HEK293T (cell line): ENCODE results near the gene MACROD2.
A peak's percentile ranks its signal among the peaks of the same experiment; 100 is the strongest.

Experiments used
- CTCF ChIA-PET: fragments of 350-600 bp; formaldehyde crosslinking; extraction: SDS; loops from one replicate; lab custom pipeline; 2021; ENCODE audit warnings: antibody characterized with exemption, inconsistent platforms; lab: Yijun Ruan, JAX
- POLR2A ChIA-PET: fragments of 350-600 bp; formaldehyde crosslinking; extraction: SDS; loops from one replicate; lab custom pipeline; 2020; ENCODE audit warnings: antibody characterized with exemption, inconsistent platforms; lab: Yijun Ruan, JAX
- DNase-seq: peaks from one replicate; pipeline ENCODE4 v3.0.0; 2012; ENCODE audit warnings: mixed read lengths; ENCODE audit errors: extremely low spot score
- ARNT ChIP-seq: fragments of 450-650 bp; IDR thresholded peaks from 2 replicates; pipeline ENCODE4 v1.6.1; 2017; ENCODE audit warnings: mild to moderate bottlenecking
- BHLHE40 ChIP-seq: fragments of 450-650 bp; IDR thresholded peaks from 2 replicates; pipeline ENCODE4 v1.6.1; 2016; ENCODE audit warnings: mild to moderate bottlenecking, moderate library complexity, borderline replicate concordance
- CTBP1 ChIP-seq: fragments of 450-650 bp; IDR thresholded peaks from 2 replicates; pipeline ENCODE4 v1.6.1; 2016; ENCODE audit warnings: borderline replicate concordance
- ELF4 ChIP-seq: fragments of 450-650 bp; IDR thresholded peaks from 2 replicates; pipeline ENCODE4 v1.6.1; 2017; ENCODE audit warnings: antibody characterized with exemption
- FOXA1 ChIP-seq: fragments of 450-650 bp; IDR thresholded peaks from 2 replicates; pipeline ENCODE4 v1.6.1; 2016; ENCODE audit warnings: mild to moderate bottlenecking
- FOXK2 ChIP-seq: fragments of 450-650 bp; IDR thresholded peaks from 2 replicates; pipeline ENCODE4 v1.6.1; 2016; ENCODE audit warnings: mild to moderate bottlenecking
- FOXM1 ChIP-seq: fragments of 450-650 bp; IDR thresholded peaks from 2 replicates; pipeline ENCODE4 v1.6.1; 2017; ENCODE audit warnings: mild to moderate bottlenecking, borderline replicate concordance
- HDGF ChIP-seq: fragments of 450-650 bp; IDR thresholded peaks from 2 replicates; pipeline ENCODE4 v1.6.1; 2017; ENCODE audit warnings: antibody characterized with exemption, borderline replicate concordance
- L3MBTL2 ChIP-seq: fragments of 450-650 bp; conservative IDR thresholded peaks from 2 replicates; pipeline ENCODE4 v1.6.1; 2016; ENCODE audit warnings: mild to moderate bottlenecking
- LEF1 ChIP-seq: fragments of 450-650 bp; IDR thresholded peaks from 2 replicates; pipeline ENCODE4 v1.6.1; 2017; ENCODE audit warnings: mild to moderate bottlenecking, borderline replicate concordance
- NFRKB ChIP-seq: fragments of 450-650 bp; IDR thresholded peaks from 2 replicates; pipeline ENCODE4 v1.6.1; 2016; ENCODE audit warnings: mild to moderate bottlenecking, moderate library complexity
- SP1 ChIP-seq: fragments of 450-650 bp; IDR thresholded peaks from 2 replicates; pipeline ENCODE4 v1.6.1; 2017
- SUZ12 ChIP-seq: fragments of 450-650 bp; IDR thresholded peaks from 2 replicates; pipeline ENCODE4 v1.6.1; 2016; ENCODE audit warnings: mild to moderate bottlenecking
- TARDBP ChIP-seq: fragments of 450-650 bp; IDR thresholded peaks from 2 replicates; pipeline ENCODE4 v1.6.1; 2016
- ZNF384 ChIP-seq: fragments of 450-650 bp; IDR thresholded peaks from 2 replicates; pipeline ENCODE4 v1.6.1; 2016
- TF ChIP-seq, protein P1 (sequence below): fragments of 450-650 bp; IDR thresholded peaks from 2 replicates; pipeline ENCODE4 v1.6.1; 2016

MACROD2 gene

DNA sequence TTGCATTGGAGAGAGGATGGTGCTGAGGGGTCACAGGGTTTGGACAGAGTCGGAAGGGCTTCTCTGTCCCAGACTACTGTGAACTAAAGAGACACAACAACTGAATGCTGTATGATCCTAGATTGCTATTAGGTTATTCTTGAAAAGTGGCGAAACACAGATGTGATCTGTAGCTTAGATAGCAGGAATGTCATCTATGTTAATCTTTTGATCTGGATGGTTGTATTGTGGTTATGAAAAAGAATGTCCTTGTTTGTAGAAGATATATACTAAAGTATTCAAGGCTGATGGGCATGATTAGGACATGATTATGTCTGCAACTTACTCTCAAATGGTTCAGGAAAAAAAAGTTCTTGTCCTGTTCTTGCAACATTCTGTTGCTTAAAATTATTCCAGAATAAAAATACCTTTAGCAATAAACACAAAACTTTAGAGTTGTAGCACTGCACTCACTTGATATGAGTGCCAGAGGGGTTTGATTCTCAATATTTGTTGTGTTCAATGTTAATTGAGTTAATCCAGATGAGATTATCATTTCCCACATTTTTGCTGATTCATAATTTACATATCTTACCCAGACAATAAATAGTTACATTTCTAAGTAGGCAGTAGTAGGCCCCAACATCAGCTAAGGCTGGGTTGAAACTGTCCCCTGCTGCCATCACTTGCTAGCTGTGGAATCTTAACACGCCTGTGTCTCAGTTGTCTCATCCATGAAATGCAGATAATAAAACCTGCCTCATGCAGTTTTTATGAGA lies 1932.8 kb downstream of the MACROD2 start:
- ChIA-PET POLR2A (no interaction called here), CTCF (interaction anchor here (0.6 kb wide), 1 partner anchor 9 kb away, joined by 4 read pairs; no protein-coding TSS in a partner anchor)
- TF ChIP-seq SUZ12, result no peak
- no peak for TF ChIP-seq HDGF
- TF ChIP-seq CTBP1, result no peak
- no peak for TF ChIP-seq FOXK2
- no peak for TF ChIP-seq ELF4
- TF ChIP-seq SP1, result no peak
- no peak for TF ChIP-seq L3MBTL2
- TF ChIP-seq, protein P1, sequence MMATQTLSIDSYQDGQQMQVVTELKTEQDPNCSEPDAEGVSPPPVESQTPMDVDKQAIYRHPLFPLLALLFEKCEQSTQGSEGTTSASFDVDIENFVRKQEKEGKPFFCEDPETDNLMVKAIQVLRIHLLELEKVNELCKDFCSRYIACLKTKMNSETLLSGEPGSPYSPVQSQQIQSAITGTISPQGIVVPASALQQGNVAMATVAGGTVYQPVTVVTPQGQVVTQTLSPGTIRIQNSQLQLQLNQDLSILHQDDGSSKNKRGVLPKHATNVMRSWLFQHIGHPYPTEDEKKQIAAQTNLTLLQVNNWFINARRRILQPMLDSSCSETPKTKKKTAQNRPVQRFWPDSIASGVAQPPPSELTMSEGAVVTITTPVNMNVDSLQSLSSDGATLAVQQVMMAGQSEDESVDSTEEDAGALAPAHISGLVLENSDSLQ, result no peak
- no peak for TF ChIP-seq ARNT
- no peak for TF ChIP-seq BHLHE40
- no peak for TF ChIP-seq TARDBP
- no peak for TF ChIP-seq FOXM1
- TF ChIP-seq FOXA1, result no peak
- TF ChIP-seq LEF1, result no peak
- no peak for TF ChIP-seq ZNF384
- no peak for TF ChIP-seq NFRKB
- no peak for DNase-seq

DNA sequence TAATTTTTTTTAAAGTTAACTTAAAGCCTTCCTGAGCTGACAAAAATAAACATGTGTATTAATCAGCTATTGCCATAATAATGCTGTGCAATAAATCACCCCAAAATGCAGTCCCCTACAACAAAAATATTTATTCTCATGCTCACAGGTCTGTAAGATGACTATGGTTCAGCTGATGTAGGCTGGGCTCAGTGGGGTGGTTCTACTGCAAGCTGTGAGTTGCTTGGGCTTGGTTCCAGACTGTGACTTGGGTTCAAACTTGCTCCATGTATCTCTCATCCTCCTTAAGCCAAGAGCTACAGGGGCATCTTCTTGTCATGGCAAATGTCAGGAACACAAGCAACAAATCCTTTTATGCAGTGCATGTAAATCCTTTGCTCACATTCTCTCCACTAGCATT lies 1933.6 kb downstream of the MACROD2 start:
- POLR2A ChIA-PET, result no interaction called here
- no peak for DNase-seq
- CTCF ChIA-PET, result interaction anchor here (0.6 to 1.3 kb wide), 2 partner anchors 10 to 1591 kb away, joined by 3 to 4 read pairs; partner anchors contain the start of gene FLRT3
- TF ChIP-seq FOXK2 (no peak), NFRKB (no peak), CTBP1 (no peak), TARDBP (no peak)
- TF ChIP-seq, protein P1, result no peak

DNA sequence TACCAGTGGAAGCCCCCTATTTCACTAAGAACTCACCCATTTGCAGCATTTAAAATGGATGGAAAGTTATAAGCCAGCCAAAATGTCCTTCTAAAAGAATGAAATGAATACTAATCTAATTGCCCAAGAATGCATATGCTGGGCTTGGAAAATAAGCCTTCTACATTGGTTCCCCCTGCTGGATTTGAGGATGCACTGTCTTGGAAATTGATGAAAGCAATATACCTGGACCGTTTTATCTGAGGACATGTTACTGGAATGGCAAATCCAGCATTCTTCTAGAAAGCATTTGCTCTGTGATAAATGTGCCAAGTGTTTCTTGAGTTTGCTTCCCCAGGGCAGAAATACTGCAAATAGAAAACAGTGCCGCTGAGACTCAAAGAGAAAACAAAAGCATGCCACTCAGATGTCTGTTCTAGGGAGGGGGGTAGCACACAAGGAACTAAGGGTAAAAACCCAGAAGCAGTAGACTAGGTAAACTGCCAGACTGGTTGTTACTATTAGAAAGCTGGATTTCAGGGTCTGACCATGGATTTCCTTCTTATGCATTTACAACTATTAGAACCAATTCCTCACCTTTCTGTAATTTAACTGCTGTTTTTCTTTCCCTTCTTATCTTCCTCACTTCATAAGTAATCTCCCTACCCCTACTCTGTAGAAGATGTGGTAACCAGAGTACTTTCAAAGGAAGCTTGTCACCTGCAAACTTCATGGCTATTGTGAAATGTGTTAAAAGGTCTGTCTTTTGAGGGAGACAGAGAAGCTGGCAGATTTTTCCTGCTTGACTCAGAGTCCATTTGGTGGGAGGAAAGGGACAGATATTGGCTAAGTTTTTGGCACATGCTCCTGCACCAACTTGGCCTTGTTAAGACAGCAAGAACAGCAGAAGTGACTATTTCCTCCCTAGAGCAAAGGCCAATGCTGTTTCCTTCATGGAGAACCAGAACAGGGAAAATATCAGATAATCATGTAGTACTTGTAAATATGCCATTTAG lies 1935.3 kb downstream of the MACROD2 start:
- peak; percentile 18 for DNase-seq
- ChIA-PET CTCF (interaction anchor here (0.6 to 1.3 kb wide), 2 partner anchors 243 to 1593 kb away, joined by 3 read pairs; partner anchors contain the start of gene FLRT3), POLR2A (no interaction called here)
- TF ChIP-seq SP1 (no peak), NFRKB (no peak), TARDBP (no peak), FOXM1 (no peak), SUZ12 (no peak), ARNT (no peak), HDGF (no peak), BHLHE40 (no peak), LEF1 (no peak)

DNA sequence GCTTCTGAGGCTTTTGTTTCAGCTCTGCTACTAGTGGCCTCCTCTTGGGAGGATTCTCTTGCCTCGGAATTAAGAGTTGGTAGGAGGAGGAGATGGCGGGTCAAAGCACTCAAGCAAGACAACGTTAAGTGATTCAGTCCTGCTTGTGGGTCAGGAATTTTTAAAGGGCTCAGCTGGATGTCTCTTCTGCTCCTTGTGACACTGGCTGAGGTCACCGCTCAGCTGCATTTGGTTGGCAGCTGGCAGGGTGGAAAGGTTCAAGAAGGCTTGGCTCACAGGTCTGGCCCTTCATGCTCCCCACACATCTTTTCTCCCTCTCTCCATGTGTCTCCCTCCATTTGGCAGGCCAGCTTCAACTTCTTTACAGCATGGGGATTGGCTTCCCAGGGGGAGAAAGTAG lies 1936.6 kb downstream of the MACROD2 start:
- ChIA-PET CTCF (no interaction called here), POLR2A (no interaction called here)
- TF ChIP-seq BHLHE40, result no peak
- no peak for DNase-seq

DNA sequence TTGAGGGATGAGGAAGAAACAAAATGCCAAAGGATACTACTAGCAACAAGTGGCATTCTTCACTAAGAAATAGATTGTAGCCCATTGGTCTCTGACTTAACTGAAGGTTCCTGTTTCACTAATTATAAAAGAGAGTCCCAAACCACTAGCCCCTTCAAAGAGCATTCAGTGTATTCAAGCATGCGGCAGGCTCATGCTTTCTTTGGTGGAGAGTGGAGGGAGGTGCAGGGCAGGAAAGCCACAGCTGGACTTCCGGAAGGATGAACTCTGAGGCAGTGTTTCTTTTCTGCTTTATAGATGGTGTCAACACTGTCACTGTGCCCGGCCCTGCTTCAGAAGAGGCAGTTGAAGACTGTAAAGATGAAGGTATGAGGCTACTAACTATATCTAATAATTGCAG lies 1941.9 kb downstream of the MACROD2 start:
- ChIA-PET POLR2A (no interaction called here), CTCF (no interaction called here)
- TF ChIP-seq FOXA1 (no peak), HDGF (no peak), LEF1 (no peak), CTBP1 (no peak), SUZ12 (no peak), NFRKB (no peak), ZNF384 (no peak)
- no peak for DNase-seq

DNA sequence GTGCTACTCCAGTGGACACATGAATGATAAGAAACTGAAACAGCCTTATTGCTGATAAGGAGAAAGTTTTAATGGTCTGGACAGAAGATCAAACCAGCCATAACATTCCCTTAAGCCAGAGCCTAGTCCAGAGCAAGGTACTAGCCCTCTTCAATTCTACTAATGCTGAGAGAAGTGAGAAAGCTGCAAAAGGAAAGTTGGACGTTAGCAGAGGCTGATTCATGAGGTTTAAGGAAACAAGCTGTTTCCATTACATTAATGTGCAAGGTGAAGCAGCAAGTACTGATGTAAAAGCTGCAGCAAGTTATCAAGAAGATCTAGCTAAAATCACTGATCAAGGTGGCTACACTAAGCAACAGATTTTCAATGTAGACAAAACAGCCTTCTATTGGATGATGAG lies 1943.5 kb downstream of the MACROD2 start:
- no peak for DNase-seq
- ChIA-PET CTCF (no interaction called here), POLR2A (no interaction called here)
- TF ChIP-seq FOXK2, result no peak
- TF ChIP-seq ELF4, result no peak
- TF ChIP-seq CTBP1, result no peak
- TF ChIP-seq FOXM1, result no peak
- no peak for TF ChIP-seq TARDBP
- TF ChIP-seq FOXA1, result no peak
- no peak for TF ChIP-seq BHLHE40
- no peak for TF ChIP-seq ARNT
- TF ChIP-seq NFRKB, result no peak
- no peak for TF ChIP-seq SUZ12
- no peak for TF ChIP-seq LEF1
- no peak for TF ChIP-seq SP1
- TF ChIP-seq HDGF, result no peak
- TF ChIP-seq L3MBTL2, result no peak
- no peak for TF ChIP-seq ZNF384
- TF ChIP-seq, protein P1, result no peak
